G401.6 (cell line): ENCODE measurements around the gene DDI2.
"Not testable (repeated sequence)": the region's sequence is repeated elsewhere in the genome, so short reads cannot be mapped to it uniquely, and the experiment has no call there.

Source experiments
- FAIRE-seq: peaks from 2 replicates; lab custom pipeline; 2012; peaks lifted over from hg19 to GRCh38; lab: Jason Lieb, UNC

DDI2 gene

DNA sequence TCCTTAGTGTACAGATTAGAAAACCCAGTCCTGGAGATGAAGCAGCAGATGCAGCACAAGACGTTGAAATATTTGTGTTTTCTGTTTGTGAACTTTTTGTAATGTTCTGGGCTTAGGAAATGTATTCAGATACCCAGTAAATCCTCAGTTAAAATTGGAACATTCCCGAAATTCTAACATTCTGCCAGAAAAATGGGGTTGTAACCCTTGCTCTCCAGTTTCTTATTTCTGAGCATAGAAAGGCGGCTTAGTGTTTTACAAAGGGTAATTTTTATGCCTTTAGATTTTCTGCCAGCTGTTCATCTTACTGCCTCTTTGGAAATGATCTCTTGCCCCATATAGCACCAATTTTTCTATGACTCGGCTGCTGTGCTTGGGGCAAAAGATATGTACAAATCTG, 20.6 kb downstream of the DDI2 start:
- no peak for FAIRE-seq

DNA sequence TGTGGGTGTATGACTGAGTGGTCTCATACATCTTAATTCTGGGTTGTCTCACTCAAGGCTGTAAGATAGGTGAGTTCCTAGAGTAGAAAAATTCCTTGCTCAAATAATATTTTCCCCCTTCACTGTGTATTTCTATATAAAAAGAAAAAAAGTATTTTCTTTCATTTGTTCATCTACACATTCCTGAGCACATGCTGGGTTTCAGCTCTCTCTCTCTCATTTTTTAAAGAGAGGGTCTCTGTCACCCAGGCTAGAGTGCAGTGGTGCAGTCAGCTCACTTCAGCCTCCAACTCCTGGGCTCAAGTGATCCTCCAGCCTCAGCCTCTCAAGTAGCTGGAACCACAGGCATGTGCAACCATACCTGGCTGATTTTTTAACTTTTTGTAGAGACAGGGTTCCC, 22.0 kb downstream of the DDI2 start:
- no peak for FAIRE-seq

DNA sequence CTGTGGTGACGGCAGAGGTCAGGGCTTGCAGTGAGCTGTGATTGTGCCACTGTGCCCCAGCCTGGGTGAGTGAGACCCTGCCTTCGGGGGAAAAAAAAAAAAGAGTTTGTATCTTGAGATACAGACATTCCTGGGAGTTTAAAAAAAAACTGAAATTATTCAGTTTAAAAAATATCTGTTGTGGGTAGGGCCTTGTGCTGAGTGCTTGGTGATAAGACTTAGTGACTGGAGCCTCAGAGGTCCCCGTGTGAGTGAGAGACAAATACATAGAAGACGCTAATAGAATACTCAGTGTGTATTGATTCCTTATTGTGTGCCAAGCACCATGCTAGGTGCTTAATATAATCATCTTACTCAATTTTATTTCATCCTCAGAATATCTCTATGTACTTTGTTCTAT, 22.7 kb downstream of the DDI2 start:
- no peak for FAIRE-seq

DNA sequence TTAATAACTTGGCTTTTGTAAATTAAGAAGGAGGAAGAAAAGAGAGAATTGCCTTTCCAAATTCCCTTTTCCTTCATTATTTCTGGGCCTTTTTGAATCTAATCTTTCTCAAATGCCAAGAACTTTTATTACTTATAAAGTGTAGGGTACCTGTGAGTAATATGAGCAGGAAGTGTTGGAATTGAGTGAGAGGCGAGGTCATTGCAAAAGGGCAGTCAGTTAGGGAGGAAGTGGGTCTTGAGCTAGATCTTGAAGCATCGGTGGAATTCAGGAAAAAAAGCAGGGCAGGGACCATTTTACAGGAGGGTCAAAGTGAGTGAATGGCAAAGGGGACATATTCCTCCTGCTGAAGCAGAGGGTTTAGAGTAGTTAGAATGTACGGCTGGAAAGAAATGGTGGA, 23.4 kb downstream of the DDI2 start:
- no peak for FAIRE-seq

DNA sequence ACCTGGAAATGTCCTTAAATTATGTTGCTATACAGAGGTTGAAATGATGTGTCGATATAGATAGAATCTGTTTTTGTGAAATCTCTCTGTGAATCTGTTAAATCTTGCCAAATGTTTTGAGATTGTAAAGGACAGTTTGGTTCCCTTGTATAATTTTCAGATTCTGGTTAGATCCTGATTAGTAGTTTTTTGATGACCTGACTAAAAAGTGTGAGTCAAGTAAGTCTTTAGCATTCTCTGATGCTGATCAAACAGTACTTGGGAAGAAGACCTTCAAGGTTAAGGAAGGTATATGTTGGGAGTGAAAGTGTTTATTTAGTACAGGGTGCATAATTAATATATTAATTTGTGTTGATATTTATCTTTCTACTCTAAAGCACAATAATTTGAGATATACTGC, 32.7 kb downstream of the DDI2 start:
- FAIRE-seq, result no peak

DNA sequence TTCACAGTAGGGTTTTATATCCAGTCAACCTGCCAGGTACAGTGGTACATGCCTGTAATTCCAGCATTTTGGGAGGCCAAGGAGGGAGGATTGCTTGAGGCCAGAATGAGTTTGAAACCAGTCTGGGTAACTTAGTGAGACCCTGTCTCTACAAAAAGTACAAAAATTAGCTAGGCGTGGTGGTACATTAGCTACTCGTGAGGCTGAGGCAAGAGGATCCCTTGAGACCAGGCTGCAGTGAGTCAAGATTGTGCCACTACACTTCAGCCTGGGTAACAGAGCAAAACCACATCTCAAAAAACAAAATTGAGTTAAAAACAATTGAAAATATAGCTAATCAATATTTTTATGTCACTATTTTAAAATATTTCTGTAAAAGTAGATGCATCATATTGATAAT, 33.2 kb downstream of the DDI2 start:
- FAIRE-seq, result no peak

DNA sequence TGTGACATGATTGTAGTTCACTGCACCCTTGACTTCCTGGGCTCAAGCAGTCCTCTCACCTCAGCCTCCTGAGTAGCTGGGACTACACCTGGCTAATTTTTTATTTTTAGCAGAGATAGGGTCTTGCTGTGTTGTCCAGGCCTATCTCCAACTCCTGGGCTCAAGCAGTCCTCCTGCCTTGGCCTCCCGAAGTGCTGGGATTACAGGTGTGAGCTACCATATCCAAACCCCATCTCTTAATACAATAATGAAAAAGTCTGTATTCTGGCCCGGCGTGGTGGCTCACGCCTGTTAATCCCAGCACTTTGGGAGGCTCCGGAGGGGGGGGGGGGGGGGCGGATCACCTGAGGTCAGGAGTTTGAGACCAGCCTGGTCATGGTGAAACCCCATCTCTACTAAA, 34.9 kb downstream of the DDI2 start:
- FAIRE-seq, result not testable (repeated sequence)

DNA sequence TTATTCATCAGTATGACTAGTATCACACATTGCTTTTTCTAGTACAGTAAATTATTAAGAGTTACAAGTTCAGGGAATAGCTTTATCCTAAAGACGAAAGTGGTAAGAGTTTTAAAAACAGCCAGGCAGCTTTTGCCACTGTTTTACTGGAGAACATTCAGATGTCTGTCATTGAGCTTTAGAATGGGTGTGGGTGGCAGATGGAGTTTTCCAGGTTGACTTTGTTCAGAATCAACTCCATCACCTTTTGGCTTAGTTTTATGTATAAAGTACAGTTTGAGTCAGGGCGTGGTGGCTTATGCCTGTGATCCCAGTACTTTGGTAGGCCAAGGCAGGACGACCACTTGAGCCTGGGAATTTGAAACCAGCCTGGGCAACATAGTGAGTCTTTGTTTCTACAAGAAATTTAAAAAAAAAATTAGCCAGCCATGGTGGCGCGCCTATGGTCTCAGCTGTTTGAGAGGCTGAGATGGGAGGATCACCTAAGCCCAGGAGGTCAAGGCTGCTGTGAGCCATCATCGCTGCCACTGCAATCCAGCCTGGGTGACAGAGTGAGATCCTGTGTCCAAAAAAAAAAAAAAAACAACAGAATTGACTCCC, 36.9 kb downstream of the DDI2 start:
- no peak for FAIRE-seq

DNA sequence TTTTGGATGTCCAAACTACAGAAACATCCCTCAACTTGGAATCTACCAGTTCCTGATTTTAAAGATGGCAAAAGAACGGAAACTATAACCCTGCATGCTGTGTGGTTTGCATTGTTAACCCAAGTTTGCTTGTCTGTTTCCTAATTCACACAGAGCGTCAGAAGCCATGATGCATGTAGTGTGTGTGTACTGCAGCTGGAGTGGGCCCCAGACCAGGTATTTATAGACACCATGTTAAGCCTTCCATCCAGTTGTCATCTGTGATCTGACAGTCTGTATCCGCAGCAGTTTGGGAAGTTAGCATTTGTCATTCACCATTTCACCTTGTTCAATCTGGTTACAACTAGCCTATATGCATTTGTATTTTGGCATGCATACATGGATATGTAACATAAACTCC, 39.2 kb downstream of the DDI2 start:
- FAIRE-seq, result no peak

DNA sequence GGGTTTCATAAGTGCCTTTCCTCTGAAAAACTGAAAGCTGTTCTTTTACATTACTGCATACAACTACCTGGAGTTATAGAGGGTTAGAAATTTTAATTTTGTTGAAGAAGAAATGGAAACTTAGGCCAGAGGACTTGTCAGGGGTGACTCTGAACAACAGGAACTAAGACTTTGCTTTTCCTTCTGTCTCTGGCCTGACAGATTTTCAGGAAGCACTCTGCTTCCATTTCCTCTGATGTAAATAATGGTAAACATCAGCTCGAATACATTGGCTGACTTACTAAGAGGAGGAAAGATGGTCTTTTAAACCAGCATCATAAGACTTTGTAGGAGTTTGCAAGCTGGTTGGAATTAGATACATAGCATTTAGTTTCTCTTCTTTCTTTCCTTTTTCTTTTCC, 39.8 kb downstream of the DDI2 start:
- no peak for FAIRE-seq

DNA sequence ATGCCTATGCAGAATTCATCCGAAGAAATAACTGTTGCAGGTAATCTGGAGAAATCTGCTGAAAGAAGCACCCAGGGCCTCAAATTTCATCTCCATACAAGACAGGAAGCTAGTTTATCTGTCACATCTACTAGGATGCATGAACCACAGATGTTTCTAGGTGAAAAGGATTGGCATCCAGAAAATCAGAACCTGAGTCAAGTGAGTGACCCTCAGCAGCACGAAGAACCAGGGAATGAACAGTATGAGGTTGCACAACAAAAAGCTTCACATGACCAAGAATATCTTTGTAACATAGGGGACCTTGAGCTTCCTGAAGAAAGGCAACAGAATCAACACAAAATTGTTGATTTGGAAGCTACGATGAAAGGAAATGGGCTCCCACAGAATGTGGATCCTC, 42.9 kb downstream of the DDI2 start:
- FAIRE-seq, result no peak

DNA sequence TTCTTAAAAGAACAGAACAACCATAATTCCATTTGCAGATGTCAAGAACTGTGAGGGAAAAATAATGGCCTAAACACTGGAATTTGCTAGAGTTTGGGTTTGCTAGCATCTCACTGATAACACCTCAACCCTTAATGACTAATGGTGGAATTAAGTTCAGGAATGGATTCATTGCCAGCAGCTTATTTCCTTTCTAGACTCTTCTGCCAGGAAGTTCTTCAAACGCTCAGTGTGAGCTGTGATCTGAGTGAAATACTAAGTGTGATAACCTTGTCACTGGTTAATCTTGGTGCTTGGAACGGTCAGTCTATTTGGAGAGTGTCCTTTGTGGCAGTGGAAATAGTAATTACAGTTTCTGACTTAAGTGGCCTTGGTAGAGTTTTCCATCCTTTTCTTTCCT, 45.2 kb downstream of the DDI2 start:
- FAIRE-seq, result no peak

DNA sequence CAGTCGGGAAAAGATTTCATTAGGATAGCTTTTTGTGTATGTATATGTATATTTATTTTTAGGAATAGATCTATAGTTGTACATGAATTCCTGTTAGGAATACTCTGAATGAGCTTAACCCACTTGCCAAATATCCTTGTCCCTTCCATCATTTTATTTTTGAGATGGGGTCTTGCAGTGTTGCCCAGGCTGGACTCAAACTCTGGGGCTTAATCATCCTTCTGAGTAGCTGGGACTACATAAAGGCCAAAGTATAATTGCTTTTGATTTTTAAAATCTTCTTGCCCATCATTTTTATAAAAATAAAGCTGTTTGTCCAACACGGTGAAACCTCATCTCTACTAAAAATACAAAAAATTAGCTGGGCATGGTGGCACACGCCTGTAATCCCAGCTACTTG, 46.7 kb downstream of the DDI2 start:
- FAIRE-seq, result no peak

DNA sequence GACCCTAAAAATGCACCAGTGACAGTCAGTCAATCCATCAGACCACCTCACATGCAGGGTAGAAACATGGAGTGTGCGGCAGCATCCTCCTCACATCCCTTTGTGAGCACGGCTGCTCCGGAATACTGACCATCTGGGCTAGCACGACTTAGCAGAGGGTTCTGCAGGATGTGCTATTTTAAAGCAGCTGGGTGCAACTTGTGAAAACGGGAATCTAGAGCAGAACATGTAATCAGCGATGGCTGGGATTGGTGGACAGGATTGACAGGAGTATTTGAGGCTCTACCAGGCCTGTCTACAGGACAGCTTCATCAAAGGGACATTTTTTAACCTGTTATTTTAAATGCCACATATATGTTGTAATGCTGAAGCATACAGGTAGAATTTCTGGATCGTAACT, 50.1 kb downstream of the DDI2 start:
- FAIRE-seq, result no peak

DNA sequence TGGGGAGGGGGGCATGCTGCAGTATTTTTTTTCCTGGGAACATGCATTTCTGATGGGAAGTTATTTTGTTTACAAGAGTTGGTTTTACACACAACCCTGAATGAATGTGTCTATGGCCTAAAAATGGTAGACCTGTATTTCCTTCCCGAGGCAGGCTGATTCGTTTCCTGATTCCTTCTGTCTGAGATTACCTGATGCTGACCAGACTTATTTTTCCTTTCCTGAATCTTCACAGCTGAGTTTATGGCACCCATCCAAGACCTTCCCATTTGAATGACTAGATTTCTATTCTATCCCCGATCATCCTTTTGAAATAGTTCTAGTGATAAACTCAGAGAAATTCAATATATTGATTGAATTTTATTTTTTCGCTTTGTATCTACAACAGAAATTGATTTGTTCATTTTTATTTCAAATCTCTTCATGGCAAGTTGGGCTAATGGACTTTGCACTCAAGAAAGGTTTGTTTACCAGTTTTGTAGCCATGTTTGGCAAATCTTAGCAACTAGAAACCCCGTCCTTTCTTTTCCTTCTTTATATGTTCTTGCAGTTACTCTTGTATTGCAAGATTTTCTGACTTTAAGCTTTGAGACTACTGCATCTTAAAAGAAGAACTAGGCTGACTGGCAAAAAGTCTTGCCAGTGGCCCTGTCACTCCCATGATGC, 51.0 kb downstream of the DDI2 start:
- peak; percentile 41 for FAIRE-seq

DNA sequence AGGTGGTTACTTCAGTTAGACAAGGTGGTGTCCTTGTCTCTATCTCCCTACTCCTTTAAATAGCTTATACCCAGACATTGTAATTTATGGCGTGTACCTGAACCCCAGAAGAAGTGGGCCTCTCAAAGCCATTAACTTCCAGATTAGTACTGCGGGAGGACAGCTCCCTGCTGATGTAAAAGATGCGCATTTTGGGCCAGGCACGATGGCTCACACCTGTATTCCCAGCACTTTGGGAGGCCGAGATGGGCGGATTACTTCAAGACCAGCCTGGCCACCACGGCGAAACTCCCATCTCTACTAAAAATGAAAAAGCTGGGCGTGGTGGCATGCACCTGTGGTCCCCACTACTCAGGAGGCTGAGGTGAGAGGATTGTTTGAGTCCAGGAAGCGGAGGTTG, 51.8 kb downstream of the DDI2 start:
- FAIRE-seq, result no peak

DNA sequence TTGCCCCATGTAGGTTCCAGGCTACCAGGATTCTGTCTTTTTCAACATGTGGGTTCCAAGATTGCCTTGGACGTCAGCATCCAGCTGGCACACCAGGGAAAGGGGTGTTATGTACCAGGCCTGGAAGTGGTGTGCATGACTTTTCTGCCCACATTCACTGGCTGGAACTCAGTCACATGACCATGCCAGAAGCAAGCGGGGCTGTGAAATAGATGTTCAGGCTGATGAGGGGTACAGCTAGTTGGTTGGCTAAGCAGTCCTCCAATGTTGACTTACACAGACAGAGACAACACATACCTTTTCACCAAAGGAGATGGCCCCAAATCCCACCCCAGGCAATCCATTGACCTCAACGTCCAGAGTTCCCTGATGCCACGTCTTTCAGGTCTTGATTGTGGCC, 52.6 kb downstream of the DDI2 start:
- FAIRE-seq, result no peak

DNA sequence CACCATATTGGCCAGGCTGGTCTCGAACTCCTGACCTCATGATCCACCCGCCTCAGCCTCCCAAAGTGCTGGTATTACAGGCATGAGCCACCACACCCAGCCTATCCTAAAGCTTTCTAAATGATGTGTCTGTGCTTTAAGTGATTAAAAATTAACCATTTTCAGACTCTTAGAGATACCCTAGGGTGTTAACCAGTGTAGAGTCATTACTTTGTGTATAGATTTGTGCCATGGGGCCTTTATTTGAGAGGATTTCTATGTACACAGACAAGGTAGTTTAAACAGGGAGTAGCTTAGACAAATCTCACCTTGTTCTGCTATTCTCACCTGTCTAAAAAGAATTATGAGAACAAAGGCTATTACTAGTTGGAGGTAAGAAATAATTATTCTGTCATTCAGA, 54.2 kb downstream of the DDI2 start:
- FAIRE-seq, result no peak

DNA sequence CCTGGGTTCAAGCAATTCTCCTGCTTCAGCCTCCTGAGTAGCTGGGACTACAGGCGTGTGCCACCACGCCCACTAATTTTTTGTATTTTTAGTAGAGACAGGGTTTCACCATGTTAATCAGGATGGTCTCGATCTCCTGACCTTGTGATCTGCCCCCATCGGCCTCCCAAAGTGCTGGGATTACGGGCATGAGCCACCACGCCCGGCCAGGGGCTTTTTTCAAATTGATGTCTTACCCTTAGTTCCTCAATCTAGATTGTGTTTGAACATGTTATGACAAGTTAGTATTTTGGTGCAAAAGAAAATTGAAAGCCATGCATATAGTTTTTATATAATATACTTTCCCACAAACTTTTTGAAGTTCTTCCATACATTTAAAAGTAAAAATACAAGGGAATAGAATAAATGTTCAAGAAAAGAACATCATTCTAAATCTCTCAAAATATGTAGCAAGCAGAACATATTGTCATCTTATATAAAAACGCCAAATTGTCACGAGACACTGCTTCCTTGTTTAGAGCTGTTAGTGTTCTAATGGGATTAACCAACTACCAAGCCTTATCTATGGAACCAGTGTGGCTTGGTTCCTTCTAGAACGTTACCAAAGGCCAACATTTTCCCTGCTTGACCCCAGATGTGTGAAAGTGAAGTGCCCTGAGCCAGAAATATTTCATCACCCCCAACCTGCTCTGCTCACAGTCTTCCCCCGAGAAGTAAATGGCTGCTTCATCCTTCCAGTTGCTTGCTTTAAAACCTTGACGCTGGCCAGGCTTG, 57.3 kb downstream of the DDI2 start:
- FAIRE-seq, result no peak

DNA sequence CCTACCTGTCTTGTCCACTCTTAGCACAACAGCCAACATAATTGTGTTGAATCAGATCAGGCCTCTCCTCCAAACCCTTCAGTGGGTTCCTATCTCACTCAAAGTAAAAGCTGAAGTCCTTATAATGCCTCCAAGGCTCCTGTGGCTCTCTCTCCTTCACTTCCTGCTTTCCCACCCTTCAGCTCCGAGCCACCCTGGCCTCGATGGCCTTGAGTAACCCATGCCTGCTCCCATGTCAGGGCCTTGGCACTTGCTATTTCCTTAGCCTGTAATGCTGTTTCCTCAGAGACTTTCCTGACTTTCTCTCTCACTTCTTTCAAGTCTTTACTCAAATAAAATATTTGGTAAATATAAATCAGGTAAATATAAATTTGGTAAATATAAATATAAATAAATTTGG, 58.8 kb downstream of the DDI2 start:
- no peak for FAIRE-seq

DNA sequence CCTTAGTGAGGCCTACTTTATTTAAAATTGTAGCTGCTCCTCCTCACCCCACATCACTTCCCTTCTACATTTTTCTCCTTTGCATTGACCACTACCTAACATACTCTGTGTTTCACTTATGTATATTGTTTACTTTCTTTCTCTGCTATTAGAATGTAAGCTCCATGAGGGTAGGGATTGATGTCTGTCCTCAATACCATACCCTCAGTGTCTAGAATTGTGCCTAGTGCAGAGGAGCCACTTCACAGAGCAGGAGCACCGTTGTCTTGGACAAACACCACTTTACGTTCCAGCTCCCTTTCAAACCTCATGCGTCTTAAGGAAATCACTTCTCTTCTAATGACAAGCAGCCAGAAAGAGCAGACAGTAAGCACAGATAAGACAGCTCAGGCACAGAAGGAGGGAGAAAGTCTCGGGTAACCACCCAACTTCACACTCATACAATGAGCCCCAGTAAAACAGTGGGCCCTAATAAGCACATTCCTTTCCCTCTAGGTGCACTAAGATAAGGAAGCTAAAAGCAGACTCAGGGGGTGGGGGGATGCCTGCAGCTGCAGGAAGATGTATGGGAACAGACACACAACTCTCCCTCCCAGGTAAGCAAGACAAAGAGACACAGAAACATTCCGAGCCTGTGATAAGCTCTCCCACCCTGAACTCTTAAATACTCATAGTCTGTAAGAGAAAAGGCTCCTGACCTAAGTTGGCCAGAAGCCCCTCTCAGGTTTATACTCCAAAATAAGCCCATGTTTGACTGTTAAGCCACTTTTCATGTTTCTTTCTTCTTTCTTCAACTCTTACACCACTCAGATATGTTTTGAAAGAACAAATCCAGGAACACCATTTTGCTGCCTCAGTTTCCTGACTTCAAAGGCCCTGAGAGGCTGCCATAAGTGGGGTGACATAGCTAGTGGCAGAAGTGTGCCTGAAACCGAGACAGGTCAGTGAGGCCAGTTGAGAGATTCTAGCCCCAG, 59.7 kb downstream of the DDI2 start:
- no peak for FAIRE-seq

DNA sequence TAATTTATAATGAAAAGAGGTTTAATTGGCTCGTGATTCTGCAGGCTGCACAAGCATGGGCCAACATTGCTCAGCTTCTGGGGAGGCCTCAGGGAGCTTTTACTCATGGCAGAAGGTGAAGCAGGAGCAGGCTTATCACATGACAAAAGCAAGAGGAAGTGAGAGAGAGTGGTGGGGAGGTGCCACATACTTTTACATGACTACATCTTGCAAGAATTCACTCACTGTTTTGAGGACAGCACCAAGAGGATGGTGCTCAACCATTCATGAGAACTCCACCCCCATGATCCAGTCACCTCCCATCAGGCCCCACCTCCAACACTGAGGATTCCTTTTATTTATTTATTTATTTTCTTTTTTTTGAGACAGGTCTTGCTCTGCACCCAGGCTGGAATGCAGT, 61.3 kb downstream of the DDI2 start:
- FAIRE-seq, result no peak

DNA sequence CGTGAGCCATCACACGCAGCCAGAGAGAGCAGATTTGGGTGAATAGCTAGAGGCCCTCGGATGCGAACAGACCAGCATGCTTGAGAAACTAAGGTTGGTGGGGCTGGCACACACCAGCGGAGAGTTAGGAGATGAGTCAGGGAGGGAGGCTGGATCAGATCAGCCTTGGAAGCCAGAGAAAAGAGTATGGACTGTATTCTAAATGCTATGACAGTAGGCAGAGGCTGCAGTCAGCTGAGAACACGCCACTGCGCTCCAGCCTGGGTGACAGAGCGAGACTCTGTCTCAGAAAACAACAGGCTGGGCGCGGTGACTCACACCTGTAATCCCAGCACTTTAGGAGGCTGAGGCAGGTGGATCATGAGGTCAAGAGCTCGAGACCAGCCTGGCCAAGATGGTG, 62.9 kb downstream of the DDI2 start:
- FAIRE-seq, result no peak
